AG04449 (cell line): Measurements from ENCODE around the gene PDK3.

Experiments used
- CTCF ChIA-PET: fragments of 350-600 bp; formaldehyde crosslinking; extraction: SDS; loops from one replicate; lab custom pipeline; 2021; ENCODE audit warnings: antibody characterized with exemption; lab: Yijun Ruan, JAX
- POLR2A ChIA-PET: fragments of 400-600, 350-600 bp; formaldehyde crosslinking; extraction: SDS; loops from one replicate; lab custom pipeline; 2020; ENCODE audit warnings: antibody characterized with exemption, inconsistent platforms; lab: Yijun Ruan, JAX
- DNase-seq: peaks from one replicate; pipeline ENCODE4 v3.0.0-alpha.2; 2010; ENCODE audit warnings: low read depth, low spot score
- H3K4me3 ChIP-seq: 2 replicates; pipeline ENCODE4 v1.5.1; 2011; ENCODE audit warnings: low read depth, mild to moderate bottlenecking, control low read depth, low read length
- CTCF ChIP-seq: IDR thresholded peaks from one replicate; pipeline ENCODE4 v1.5.1; 2011; ENCODE audit warnings: mild to moderate bottlenecking, moderate library complexity, low read length, control low read depth, inconsistent platforms; ENCODE audit not compliant: insufficient read depth; ENCODE audit errors: missing control alignments

The PDK3 gene

GRCh38 chrX:24563291-24564010 is 98.4 kb downstream of the PDK3 start:
- ChIA-PET CTCF (no interaction called here), POLR2A (no interaction called here)
- DNase-seq = no peak
- no peak for TF ChIP-seq CTCF
- H3K4me3 ChIP-seq = no peak overlapping the region

- ChIA-PET CTCF (no interaction called here), POLR2A (no interaction called here)
- H3K4me3 ChIP-seq = no peak overlapping the region
- TF ChIP-seq CTCF = no peak
- no peak for DNase-seq
These were observed 101.2 kb downstream of the PDK3 start for GRCh38 chrX:24566240-24566639.

- CTCF ChIA-PET = no interaction called here
- no peak for DNase-seq
- POLR2A ChIA-PET = no interaction called here
- no peak for TF ChIP-seq CTCF
- no peak overlapping the region for H3K4me3 ChIP-seq
These were observed 102.1 kb downstream of the PDK3 start for GRCh38 chrX:24567169-24567568.

- CTCF ChIA-PET = no interaction called here
- DNase-seq = no peak
- no peak overlapping the region for H3K4me3 ChIP-seq
- POLR2A ChIA-PET = no interaction called here
- TF ChIP-seq CTCF = no peak
These were observed 109.7 kb downstream of the PDK3 start for GRCh38 chrX:24574743-24575142.

GRCh38 chrX:24575496-24575895 is 110.4 kb downstream of the PDK3 start:
- no peak for TF ChIP-seq CTCF
- CTCF ChIA-PET = no interaction called here
- DNase-seq = no peak
- POLR2A ChIA-PET = no interaction called here
- H3K4me3 ChIP-seq = no peak overlapping the region

- ChIA-PET CTCF (no interaction called here), POLR2A (no interaction called here)
- DNase-seq = no peak
- H3K4me3 ChIP-seq = no peak overlapping the region
- no peak for TF ChIP-seq CTCF
These were observed 112.0 kb downstream of the PDK3 start for GRCh38 chrX:24577091-24577490.
